ENCODE measurements around the gene METTL14. TPM values are rescaled to one million over a fixed set of nuclear protein-coding genes. Genes with fewer than 3 reads are reported as not detected.

Gene METTL14
- polyA plus RNA-seq, 3 donors: 6.6 to 19.2 (median 8.2) TPM

GRCh38 chr4:118741301-118741855 lies 56.2 kb downstream of the METTL14 start:
- Histone ChIP-seq H4K20me1 (ENCODE audit: insufficient read depth, low read length) (no peaks in the 10 kb centered on the region), H3K4me1 (ENCODE audit: control insufficient read depth in 1 of 2, insufficient read depth in 2 of 2, low read length in 2 of 2) (no peaks in the 10 kb centered on the region), H3K9me3 (replicated peaks in 1 of 2; ENCODE audit: control insufficient read depth in 1 of 2, insufficient read depth in 1 of 2, low read length in 2 of 2) (no peaks in the 10 kb centered on the region), H3K27me3 (ENCODE audit: control insufficient read depth in 2 of 2, insufficient read depth in 2 of 2, low read length in 2 of 2) (no peaks in the 10 kb centered on the region), H3K27ac (ENCODE audit: low read depth in 1 of 2, low read length in 2 of 2) (no peak overlapping the region), H3K4me3 (replicated peaks in 1 of 3; ENCODE audit: low read depth in 2 of 3, low read length in 3 of 3) (no peak overlapping the region), H2AFZ (ENCODE audit: insufficient read depth, low read depth, low read length, poor library complexity, severe bottlenecking) (no peak overlapping the region), H3K36me3 (replicated peaks in 1 of 2; ENCODE audit: control insufficient read depth in 1 of 2, insufficient read depth in 2 of 2, low read length in 2 of 2) (peaks cover 81 to 95% of the 10 kb centered on the region in 2 donors), H3K79me2 (ENCODE audit: insufficient read depth, low read length) (no peaks in the 10 kb centered on the region), H3K4me2 (replicated peaks; ENCODE audit: extremely low read depth, low read length, poor library complexity, severe bottlenecking) (no peak overlapping the region), H3K9ac (ENCODE audit: insufficient read depth, low read length, poor library complexity, severe bottlenecking) (no peak overlapping the region)
- Mint-ChIP-seq H3K4me3 (no peak overlapping the region), H3K36me3 (peaks cover 79 to 88% of the 10 kb centered on the region in 2 donors), H3K27me3 (ENCODE audit: low read depth in 3 of 3) (no peaks in the 10 kb centered on the region), H3K27ac (no peak overlapping the region), H3K9me3 (no peaks in the 10 kb centered on the region), H3K4me1 (no peaks in the 10 kb centered on the region)
- TF ChIP-seq CTCF (IDR thresholded peaks at IDR 0.05): no peak
- WGBS (ENCODE audit: insufficient coverage): 100% methylated on average over 1 of the region's 6 CpGs
- no peak for DNase-seq
- intact Hi-C loops (cut with micrococcal nuclease): no loop called here

GRCh38 chr4:118742050-118742449 lies 56.9 kb downstream of the METTL14 start:
- Histone ChIP-seq H3K27ac (ENCODE audit: low read depth in 1 of 2, low read length in 2 of 2) (no peak overlapping the region), H3K36me3 (replicated peaks in 1 of 2; ENCODE audit: control insufficient read depth in 1 of 2, insufficient read depth in 2 of 2, low read length in 2 of 2) (peaks cover 80 to 95% of the 10 kb centered on the region in 2 donors), H3K4me2 (replicated peaks; ENCODE audit: extremely low read depth, low read length, poor library complexity, severe bottlenecking) (no peak overlapping the region), H3K4me1 (ENCODE audit: control insufficient read depth in 1 of 2, insufficient read depth in 2 of 2, low read length in 2 of 2) (no peaks in the 10 kb centered on the region), H2AFZ (ENCODE audit: insufficient read depth, low read depth, low read length, poor library complexity, severe bottlenecking) (no peak overlapping the region), H3K4me3 (replicated peaks in 1 of 3; ENCODE audit: low read depth in 2 of 3, low read length in 3 of 3) (no peak overlapping the region), H3K79me2 (ENCODE audit: insufficient read depth, low read length) (no peaks in the 10 kb centered on the region), H3K27me3 (ENCODE audit: control insufficient read depth in 2 of 2, insufficient read depth in 2 of 2, low read length in 2 of 2) (no peaks in the 10 kb centered on the region), H3K9me3 (replicated peaks in 1 of 2; ENCODE audit: control insufficient read depth in 1 of 2, insufficient read depth in 1 of 2, low read length in 2 of 2) (no peaks in the 10 kb centered on the region), H3K9ac (ENCODE audit: insufficient read depth, low read length, poor library complexity, severe bottlenecking) (no peak overlapping the region), H4K20me1 (ENCODE audit: insufficient read depth, low read length) (no peaks in the 10 kb centered on the region)
- Mint-ChIP-seq H3K4me3 (no peak overlapping the region), H3K9me3 (no peaks in the 10 kb centered on the region), H3K36me3 (peaks cover 78 to 88% of the 10 kb centered on the region in 2 donors), H3K27me3 (ENCODE audit: low read depth in 3 of 3) (no peaks in the 10 kb centered on the region), H3K27ac (no peak overlapping the region), H3K4me1 (no peaks in the 10 kb centered on the region)
- no peak for TF ChIP-seq CTCF (IDR thresholded peaks at IDR 0.05)
- intact Hi-C loops (cut with micrococcal nuclease): no loop called here
- no peak for DNase-seq
